Activated naive CD4-positive, alpha-beta T cell treated with anti-CD3 and anti-CD28 coated beads for 36 hours (primary cell): ENCODE results near the gene COPA. TPM values are rescaled to one million over a fixed set of nuclear protein-coding genes. Genes with fewer than 3 reads are reported as not detected.

Experiments
- CTCF ChIA-PET: fragments of 350-600 bp; sonication (Branson Sonifier 250); formaldehyde crosslinking; loops from one replicate; lab custom pipeline; 2021; ENCODE audit warnings: antibody characterized with exemption; lab: Charles Lee
- DNase-seq: peaks from one replicate; pipeline ENCODE4 v3.0.0-alpha.2; 2020
- H3K27ac Mint-ChIP-seq: one replicate; pipeline ENCODE4 v1.8.0; 2021; ENCODE audit warnings: mild to moderate bottlenecking, mixed read lengths
- H3K27me3 Mint-ChIP-seq: one replicate; pipeline ENCODE4 v1.8.0; 2021; ENCODE audit warnings: low read depth, mixed read lengths
- H3K36me3 Mint-ChIP-seq: one replicate; pipeline ENCODE4 v1.8.0; 2021; ENCODE audit warnings: low read depth, mixed read lengths
- H3K4me1 Mint-ChIP-seq: one replicate; pipeline ENCODE4 v1.8.0; 2021; ENCODE audit warnings: low read depth, mixed read lengths
- H3K4me3 Mint-ChIP-seq: one replicate; pipeline ENCODE4 v1.8.0; 2021; ENCODE audit warnings: mild to moderate bottlenecking, moderate library complexity, mixed read lengths
- H3K9me3 Mint-ChIP-seq: one replicate; pipeline ENCODE4 v1.8.0; 2021; ENCODE audit warnings: mixed read lengths
- intact Hi-C: fragments of 100-400 bp; cut with micrococcal nuclease; formaldehyde crosslinking; loops from one replicate; pipeline ENCODE4 v1.15.1; 2023
- total RNA-seq, 2 experiments: library from RNA; stranded (reverse); gene quantifications; one replicate each; pipeline ENCODE4 v1.2.3, GENCODE V29; 2021

The COPA gene
- total RNA-seq, 2 experiments from 2014 or later = 97.8 to 101 TPM

DNA sequence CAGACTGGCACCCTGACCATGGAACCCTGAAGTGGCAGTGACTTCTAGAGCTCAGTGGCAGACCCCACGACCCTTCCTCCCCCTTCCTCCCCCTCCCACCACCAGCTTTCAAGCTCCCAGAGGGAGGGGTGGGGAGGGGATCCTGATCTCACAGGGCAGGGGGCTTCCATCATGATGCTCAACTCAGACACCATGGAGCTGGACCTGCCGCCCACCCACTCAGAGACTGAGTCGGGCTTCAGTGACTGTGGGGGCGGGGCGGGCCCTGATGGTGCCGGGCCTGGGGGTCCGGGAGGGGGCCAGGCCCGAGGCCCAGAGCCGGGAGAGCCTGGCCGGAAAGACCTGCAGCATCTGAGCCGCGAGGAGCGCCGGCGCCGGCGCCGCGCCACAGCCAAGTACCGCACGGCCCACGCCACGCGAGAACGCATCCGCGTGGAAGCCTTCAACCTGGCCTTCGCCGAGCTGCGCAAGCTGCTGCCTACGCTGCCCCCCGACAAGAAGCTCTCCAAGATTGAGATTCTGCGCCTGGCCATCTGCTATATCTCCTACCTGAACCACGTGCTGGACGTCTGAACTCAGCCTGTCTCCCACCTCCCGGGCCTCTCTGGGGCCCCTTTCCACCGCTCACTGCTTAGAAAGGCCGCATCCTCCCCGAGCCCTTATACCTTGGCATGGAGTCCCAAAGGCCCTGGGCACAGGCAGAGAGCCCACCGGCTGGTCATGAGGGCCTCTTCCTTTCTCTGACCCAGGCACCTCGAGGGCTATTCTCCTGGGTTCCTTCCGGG is 27.7 kb upstream of the COPA start:
- no peaks in the 10 kb centered on the region for H3K27me3 Mint-ChIP-seq
- no peak for DNase-seq
- no peaks in the 10 kb centered on the region for H3K9me3 Mint-ChIP-seq
- peaks cover 4% of the 10 kb centered on the region for H3K4me1 Mint-ChIP-seq
- H3K36me3 Mint-ChIP-seq = no peaks in the 10 kb centered on the region
- intact Hi-C loops = no loop called here
- CTCF ChIA-PET = interaction anchor here (1.4 kb wide), 2 partner anchors 8 to 19 kb away, joined by 4 to 5 read pairs; no protein-coding TSS in a partner anchor
- H3K4me3 Mint-ChIP-seq = no peak overlapping the region
- H3K27ac Mint-ChIP-seq = no peak overlapping the region

DNA sequence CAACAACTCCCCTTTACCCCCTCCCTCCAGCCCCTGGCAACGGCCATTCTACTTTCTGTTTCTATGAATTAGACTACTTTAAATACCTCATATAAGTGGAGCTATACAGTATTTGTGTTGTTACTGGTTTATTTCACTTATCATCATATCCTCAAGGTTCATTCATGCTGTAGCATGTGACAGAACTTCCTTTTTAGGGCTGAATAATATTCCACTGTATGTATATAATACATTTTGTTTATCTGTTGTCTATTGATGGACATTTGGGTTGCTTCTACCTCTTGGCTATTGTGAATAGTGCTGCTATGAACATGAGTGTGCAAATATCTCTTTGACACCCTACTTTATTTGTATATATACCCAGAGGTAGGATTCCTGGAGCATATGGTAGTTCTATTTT is 26.0 kb upstream of the COPA start:
- H3K27me3 Mint-ChIP-seq = no peaks in the 10 kb centered on the region
- no peaks in the 10 kb centered on the region for H3K9me3 Mint-ChIP-seq
- CTCF ChIA-PET = no interaction called here
- no peaks in the 10 kb centered on the region for H3K4me1 Mint-ChIP-seq
- no peak for DNase-seq
- no peak overlapping the region for H3K27ac Mint-ChIP-seq
- H3K36me3 Mint-ChIP-seq = no peaks in the 10 kb centered on the region
- intact Hi-C loops = no loop called here
- no peak overlapping the region for H3K4me3 Mint-ChIP-seq

DNA sequence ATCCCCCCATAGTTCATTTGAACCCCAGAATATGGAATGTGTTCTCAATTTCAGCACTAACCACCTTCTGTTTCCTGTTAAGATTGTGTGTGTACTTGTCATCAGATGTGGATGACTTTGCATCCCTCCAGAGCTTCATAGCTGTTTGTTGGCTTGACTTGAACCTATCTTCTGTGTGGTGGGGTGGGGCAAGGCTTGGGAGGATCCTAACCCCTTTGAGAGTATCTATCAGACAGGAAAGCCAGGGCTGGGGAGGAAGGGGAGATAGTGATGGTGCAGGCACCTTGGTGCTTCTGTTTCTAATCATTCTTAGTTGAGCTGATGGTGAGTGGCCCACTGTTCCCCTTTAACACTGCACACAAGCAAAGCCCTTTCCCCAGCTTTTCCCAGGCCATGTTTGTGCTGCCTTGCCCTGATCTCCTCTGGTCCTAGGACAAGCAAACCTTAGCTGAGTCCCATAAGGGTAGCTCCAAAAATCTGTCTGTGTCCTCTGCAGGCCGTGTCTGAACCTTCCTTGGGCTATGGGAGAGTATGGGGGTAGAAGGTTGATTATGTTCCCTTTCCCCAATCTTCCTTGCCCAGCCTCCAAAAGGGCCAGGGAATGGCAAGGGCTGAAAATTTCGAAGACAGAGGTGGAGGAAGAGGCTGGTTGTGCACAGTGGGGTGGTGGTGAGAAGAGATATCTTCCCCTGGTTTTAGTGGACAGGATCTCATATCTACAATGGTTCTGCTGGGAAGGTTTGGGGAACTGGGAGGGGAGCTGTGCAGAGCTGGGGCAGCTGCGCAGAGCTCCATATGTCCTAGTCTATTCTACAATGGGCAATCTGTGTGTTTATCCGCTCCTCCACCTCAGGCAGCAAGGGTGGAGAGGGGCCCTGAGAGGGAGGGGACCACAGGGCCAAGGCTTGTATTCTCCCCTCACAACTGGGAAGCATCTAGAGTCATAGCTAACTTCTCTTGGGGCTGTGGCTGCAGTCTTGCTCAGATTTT is 25.2 kb upstream of the COPA start:
- intact Hi-C loops = no loop called here
- no peak for DNase-seq
- no peaks in the 10 kb centered on the region for H3K9me3 Mint-ChIP-seq
- H3K36me3 Mint-ChIP-seq = no peaks in the 10 kb centered on the region
- no peak overlapping the region for H3K27ac Mint-ChIP-seq
- CTCF ChIA-PET = interaction anchor here (1.5 kb wide), 1 partner anchor 8 kb away, joined by 9 read pairs; no protein-coding TSS in a partner anchor
- no peaks in the 10 kb centered on the region for H3K27me3 Mint-ChIP-seq
- H3K4me3 Mint-ChIP-seq = no peak overlapping the region
- no peaks in the 10 kb centered on the region for H3K4me1 Mint-ChIP-seq

DNA sequence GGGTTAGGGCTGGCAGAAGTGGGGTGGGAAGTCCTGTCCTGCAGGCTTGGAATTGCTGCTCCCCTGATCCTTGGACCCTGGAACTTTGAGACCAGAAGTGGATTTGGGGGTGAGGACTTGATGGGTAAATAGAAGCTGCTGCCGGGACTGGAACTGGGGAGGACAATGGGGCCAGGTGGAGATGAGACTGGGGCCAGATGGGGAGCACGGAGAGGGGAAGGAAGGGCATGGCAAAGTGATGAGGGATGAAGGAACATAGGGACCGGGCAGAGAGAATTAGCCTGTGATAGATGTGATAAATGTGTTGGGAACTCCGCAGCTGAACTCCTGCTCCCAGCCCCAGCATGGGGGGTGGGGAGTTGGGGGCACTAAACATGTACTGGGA is 24.5 kb upstream of the COPA start:
- Mint-ChIP-seq H3K4me1 (no peaks in the 10 kb centered on the region), H3K27me3 (no peaks in the 10 kb centered on the region), H3K36me3 (no peaks in the 10 kb centered on the region), H3K27ac (no peak overlapping the region), H3K4me3 (no peak overlapping the region), H3K9me3 (no peaks in the 10 kb centered on the region)
- DNase-seq = no peak
- CTCF ChIA-PET = interaction anchor here (1.4 to 1.5 kb wide), 2 partner anchors 9 to 13 kb away, joined by 3 to 9 read pairs; no protein-coding TSS in a partner anchor
- intact Hi-C loops = no loop called here

DNA sequence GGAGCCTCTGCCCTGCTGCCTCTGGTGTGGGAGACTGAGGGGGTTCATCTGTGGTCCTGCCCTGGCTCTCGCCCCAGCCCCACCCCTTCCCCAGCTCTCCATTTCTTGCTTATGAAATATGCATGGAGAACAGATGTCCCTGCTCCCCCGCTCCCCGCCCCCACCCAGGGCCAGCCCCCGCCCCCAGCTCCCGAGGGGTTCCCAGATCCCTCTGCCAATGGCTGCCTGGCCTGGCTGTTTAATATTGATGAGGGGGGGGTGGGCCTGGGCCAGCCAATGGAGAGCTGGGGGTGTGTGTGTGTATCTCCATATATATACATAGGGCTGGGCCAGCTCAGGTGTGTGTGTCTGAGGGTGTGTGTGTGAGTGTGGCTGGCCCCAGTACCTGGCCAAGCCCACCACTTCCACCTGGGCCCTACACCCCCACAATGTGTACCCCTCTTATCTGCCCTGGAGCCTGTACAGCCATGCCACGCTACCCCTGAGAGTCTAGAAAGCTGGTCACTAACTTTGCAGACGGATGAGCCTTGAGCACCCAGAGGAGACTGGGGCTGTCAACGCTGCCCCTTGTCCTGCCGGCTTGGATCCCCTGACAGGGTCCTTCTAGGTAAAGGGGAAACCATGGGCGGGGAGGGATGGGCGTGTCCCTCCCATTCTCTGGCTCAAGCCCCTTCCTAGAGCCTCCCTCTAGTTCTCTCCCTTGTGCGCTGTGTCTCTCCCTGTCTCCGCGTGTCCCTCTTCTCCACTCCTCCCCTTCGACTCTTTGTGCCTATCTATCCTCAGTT is 23.9 kb upstream of the COPA start, which contains the start of gene NHLH1:
Gene NHLH1, plus strand, starts transcription at position 341 of the 785 bp plus-strand sequence. CDS start 3,661 bp downstream, outside the sequence.
- Mint-ChIP-seq H3K4me1 (peaks cover 5% of the 10 kb centered on the region), H3K4me3 (no peak within 1 kb of the TSS), H3K27me3 (no peaks in the 10 kb centered on the region), H3K36me3 (no peaks in the 10 kb centered on the region), H3K9me3 (no peaks in the 10 kb centered on the region), H3K27ac (no peak within 1 kb of the TSS)
- DNase-seq = no peak
- CTCF ChIA-PET = interaction anchor here (1.4 to 1.5 kb wide), 2 partner anchors 10 to 12 kb away, joined by 3 to 9 read pairs; no protein-coding TSS in a partner anchor
- intact Hi-C loops = no loop called here

DNA sequence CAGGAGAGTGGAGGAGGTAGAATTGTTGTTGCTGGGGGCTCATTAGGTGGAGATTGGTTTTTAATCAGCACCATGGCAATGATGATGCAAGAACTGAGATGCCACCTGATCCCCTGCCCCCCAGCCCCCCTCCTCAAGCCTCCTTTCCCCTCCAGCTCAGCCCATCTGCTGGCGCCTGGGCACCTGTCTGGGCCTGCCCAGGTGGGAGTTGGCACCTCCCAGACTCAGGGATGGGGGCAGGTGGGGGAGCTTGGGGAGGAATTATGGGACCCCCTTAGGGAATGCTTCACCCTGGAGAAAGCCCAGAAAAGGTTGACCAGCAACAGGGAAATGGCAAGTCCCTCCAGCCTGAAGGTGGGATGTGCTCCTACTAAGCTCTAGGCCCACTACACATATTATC is 22.3 kb upstream of the COPA start:
- Mint-ChIP-seq H3K9me3 (no peaks in the 10 kb centered on the region), H3K27me3 (no peaks in the 10 kb centered on the region), H3K4me1 (peaks cover 5% of the 10 kb centered on the region), H3K36me3 (no peaks in the 10 kb centered on the region), H3K4me3 (no peak overlapping the region), H3K27ac (no peak overlapping the region)
- intact Hi-C loops = no loop called here
- no peak for DNase-seq
- CTCF ChIA-PET = interaction anchor here (0.7 to 0.9 kb wide), 2 partner anchors 11 to 73 kb away, joined by 3 read pairs; no protein-coding TSS in a partner anchor

DNA sequence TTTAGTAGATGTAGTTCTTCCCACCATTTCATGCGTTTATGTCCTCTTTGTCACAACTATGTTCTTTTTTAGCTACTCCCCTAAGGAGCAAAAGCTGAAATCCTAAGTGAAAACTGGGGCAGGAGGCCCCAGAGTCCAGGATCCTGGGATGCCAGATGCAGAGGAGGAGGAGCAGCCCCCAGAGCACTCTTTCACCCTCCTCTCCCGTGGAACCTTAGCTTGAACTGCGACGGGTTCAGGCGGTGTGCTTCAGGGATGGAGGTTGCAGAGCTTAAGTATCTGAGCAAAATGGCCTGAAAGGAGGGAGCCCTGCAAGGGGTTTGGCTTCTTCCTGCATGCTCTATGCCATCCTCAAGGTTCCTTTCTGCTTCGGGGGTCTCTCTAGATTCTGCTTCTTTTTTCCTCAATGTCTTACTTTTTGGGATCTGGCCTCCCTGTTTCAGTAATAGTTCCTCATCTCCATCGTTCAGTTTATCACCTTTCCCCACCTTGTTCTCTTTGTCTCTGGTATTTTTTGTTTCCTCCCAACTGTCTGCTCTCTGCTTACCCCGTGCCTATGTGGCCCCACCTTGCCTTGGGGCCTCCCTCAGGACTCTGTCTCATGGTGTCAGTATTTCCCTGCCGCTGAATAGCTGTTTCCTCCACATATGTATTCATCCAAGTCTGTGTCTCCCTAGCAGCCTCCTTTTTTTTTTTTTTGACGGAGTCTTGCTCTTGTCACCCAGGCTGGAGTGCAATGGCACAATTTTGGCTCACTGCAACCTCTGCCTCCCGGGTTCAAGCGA is 21.1 kb upstream of the COPA start:
- Mint-ChIP-seq H3K4me1 (peaks cover 5% of the 10 kb centered on the region), H3K9me3 (no peaks in the 10 kb centered on the region), H3K4me3 (no peak overlapping the region), H3K27me3 (no peaks in the 10 kb centered on the region), H3K27ac (no peak overlapping the region), H3K36me3 (no peaks in the 10 kb centered on the region)
- intact Hi-C loops = no loop called here
- CTCF ChIA-PET = interaction anchor here (0.6 to 3.4 kb wide), 7 partner anchors 11 to 243 kb away, joined by 3 to 11 read pairs (median 3); no protein-coding TSS in a partner anchor
- no peak for DNase-seq

DNA sequence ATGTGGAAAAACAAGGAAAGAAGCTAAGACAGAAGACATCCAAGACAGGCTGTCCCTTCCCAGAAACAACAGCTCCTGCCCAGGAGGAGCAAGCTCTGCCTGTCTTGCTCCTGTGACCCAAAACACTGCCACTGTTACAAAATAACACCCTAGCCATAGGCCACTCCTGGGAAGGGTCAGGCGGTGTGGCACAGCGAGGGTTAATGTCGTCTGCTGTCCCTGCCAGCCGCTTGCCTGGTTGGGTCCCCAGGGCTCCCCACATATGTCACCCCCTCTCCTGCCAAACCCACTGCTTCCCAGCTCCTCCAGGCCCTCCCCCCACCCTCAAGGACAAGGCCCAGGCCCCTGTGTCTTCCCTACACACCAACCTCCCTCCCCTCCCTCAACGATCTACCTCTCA is 20.0 kb upstream of the COPA start:
- intact Hi-C loops = no loop called here
- CTCF ChIA-PET = interaction anchor here (0.7 to 3.4 kb wide), 5 partner anchors 8 to 249 kb away, joined by 3 to 11 read pairs (median 4); no protein-coding TSS in a partner anchor
- DNase-seq = no peak
- Mint-ChIP-seq H3K4me3 (no peak overlapping the region), H3K36me3 (peaks cover 7% of the 10 kb centered on the region), H3K4me1 (peaks cover 5% of the 10 kb centered on the region), H3K9me3 (no peaks in the 10 kb centered on the region), H3K27ac (no peak overlapping the region), H3K27me3 (no peaks in the 10 kb centered on the region)

DNA sequence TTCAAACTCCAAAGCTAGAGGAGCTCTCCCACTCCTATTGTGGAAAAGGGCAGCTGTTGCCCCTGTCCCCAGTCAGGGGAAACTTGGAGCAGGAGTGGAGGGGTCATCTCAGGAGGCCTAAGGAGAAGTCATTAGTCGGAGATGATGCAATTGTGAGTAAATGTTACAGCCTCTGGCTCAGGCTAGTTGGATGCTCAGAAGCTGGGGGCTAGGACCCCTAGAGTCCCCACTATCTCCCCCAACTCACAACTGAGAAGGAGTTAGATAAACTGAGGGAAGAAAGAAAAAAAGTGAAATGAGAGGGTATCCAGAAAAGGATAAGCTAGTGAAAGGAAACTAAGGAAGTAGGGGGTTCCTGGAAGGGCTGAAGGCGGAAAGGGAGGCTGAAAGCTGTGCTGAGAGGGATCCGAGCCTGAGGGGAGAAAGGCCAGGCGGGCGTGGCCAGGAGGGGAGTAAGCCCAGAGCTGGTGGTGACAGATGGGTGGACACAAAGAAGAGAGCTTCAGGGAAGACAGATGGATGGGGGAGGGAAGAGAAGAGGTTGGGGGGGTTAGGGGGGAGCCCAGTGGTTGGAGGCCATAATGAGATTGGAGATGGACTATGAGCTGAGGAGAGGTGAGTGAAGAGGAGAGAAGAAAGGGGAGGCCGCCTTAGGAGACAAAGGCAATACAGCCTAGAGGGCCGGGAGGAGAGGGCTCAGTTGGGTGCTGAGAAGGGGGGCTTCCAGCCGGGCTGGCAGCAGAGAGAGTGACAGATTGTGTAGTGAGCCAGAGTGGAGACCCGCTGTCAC is 19.3 kb upstream of the COPA start:
- Mint-ChIP-seq H3K4me1 (peaks cover 5% of the 10 kb centered on the region), H3K9me3 (no peaks in the 10 kb centered on the region), H3K27me3 (no peaks in the 10 kb centered on the region), H3K4me3 (no peak overlapping the region), H3K27ac (peak overlapping the region; percentile 43), H3K36me3 (peaks cover 9% of the 10 kb centered on the region)
- DNase-seq = no peak
- CTCF ChIA-PET = interaction anchor here (0.7 to 3.4 kb wide), 6 partner anchors 9 to 249 kb away, joined by 3 to 11 read pairs (median 4); no protein-coding TSS in a partner anchor
- intact Hi-C loops = no loop called here

DNA sequence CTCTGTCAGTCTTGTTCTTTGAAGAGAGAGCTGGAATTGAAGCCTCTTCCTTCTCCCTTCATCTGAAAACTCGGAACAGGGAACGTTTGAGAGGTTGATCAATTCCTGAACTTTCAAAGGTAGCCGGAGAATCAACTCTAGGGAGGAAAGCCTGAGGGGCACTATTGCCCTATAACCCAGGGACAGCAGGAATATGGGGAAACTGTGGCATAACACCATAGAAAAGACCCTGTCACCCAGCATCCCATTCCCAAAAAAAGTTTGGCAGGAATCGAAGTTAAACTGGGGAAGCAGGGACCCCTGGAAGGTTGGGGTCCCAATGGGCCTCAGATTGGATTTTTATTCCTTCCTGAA is 18.7 kb upstream of the COPA start:
- Mint-ChIP-seq H3K36me3 (peaks cover 12% of the 10 kb centered on the region), H3K27ac (peak overlapping the region; percentile 27), H3K9me3 (no peaks in the 10 kb centered on the region), H3K4me3 (no peak overlapping the region), H3K4me1 (peaks cover 5% of the 10 kb centered on the region), H3K27me3 (no peaks in the 10 kb centered on the region)
- CTCF ChIA-PET = interaction anchor here (1.0 to 3.4 kb wide), 2 partner anchors 8 to 11 kb away, joined by 3 to 11 read pairs; no protein-coding TSS in a partner anchor
- intact Hi-C loops = no loop called here
- DNase-seq = no peak
